Activated T-helper 17 cell treated with anti-CD3 and anti-CD28 coated beads, Interleukin-2, amount 50 U/mL, for 72 hours (primary cell): ENCODE results near the gene LPCAT3. TPM values are rescaled to one million over a fixed set of nuclear protein-coding genes. Genes with fewer than 3 reads are reported as not detected.
A peak's percentile ranks its signal among the peaks of the same experiment; 100 is the strongest.
"Not testable (repeated sequence)": the region's sequence is repeated elsewhere in the genome, so short reads cannot be mapped to it uniquely, and the experiment has no call there.

Experiments used
- ATAC-seq: fragments of 150-1000 bp; cut with Tn5 transposase; replicated peaks from 2 replicates; pipeline ENCODE4 v1.10.0; 2021; ENCODE audit warnings: mild to moderate bottlenecking, moderate library complexity
- H3K27ac Mint-ChIP-seq: one replicate; pipeline ENCODE4 v1.8.0; 2022; ENCODE audit warnings: mixed read lengths
- H3K27me3 Mint-ChIP-seq: one replicate; pipeline ENCODE4 v1.8.0; 2022; ENCODE audit warnings: mixed read lengths
- H3K36me3 Mint-ChIP-seq: one replicate; pipeline ENCODE4 v1.8.0; 2022; ENCODE audit warnings: low read depth, mild to moderate bottlenecking, mixed read lengths
- H3K4me1 Mint-ChIP-seq: one replicate; pipeline ENCODE4 v1.8.0; 2022; ENCODE audit warnings: mixed read lengths
- H3K4me3 Mint-ChIP-seq: one replicate; pipeline ENCODE4 v1.8.0; 2022; ENCODE audit warnings: mild to moderate bottlenecking, mixed read lengths
- H3K9me3 Mint-ChIP-seq: one replicate; pipeline ENCODE4 v1.8.0; 2022; ENCODE audit warnings: mixed read lengths
- total RNA-seq, 2 donors: library from RNA; stranded (reverse); gene quantifications; one replicate each; pipeline ENCODE4 v1.2.3, GENCODE V29; 2022

The LPCAT3 gene
- total RNA-seq, 2 donors from 2014 or later = 13.2 to 34.8 TPM

- not testable (repeated sequence) for H3K9me3 Mint-ChIP-seq, H3K4me1 Mint-ChIP-seq, H3K4me3 Mint-ChIP-seq, H3K36me3 Mint-ChIP-seq, H3K27me3 Mint-ChIP-seq, H3K27ac Mint-ChIP-seq, ATAC-seq
Measured at GRCh38 chr12:7049445-7049951, 31.2 kb upstream of the LPCAT3 start.

- Mint-ChIP-seq H3K27me3 (no peaks in the 10 kb centered on the region), H3K27ac (no peak overlapping the region)
Measured at GRCh38 chr12:7047306-7047705, 29.0 kb upstream of the LPCAT3 start.

GRCh38 chr12:7046383-7047105 is 28.3 kb upstream of the LPCAT3 start:
- no peak for ATAC-seq
- Mint-ChIP-seq H3K36me3 (no peaks in the 10 kb centered on the region), H3K27ac (no peak overlapping the region), H3K4me1 (no peaks in the 10 kb centered on the region), H3K27me3 (no peaks in the 10 kb centered on the region), H3K4me3 (no peak overlapping the region), H3K9me3 (no peaks in the 10 kb centered on the region)

More at GRCh38 chr12:7047306-7047705, 29.0 kb upstream of the LPCAT3 start:
- Mint-ChIP-seq H3K4me1 (no peaks in the 10 kb centered on the region), H3K4me3 (no peak overlapping the region), H3K9me3 (no peaks in the 10 kb centered on the region), H3K36me3 (no peaks in the 10 kb centered on the region)
- no peak for ATAC-seq

- H3K36me3 Mint-ChIP-seq = no peaks in the 10 kb centered on the region
- no peaks in the 10 kb centered on the region for H3K27me3 Mint-ChIP-seq
- no peak for ATAC-seq
- H3K9me3 Mint-ChIP-seq = no peaks in the 10 kb centered on the region
- H3K4me3 Mint-ChIP-seq = no peak overlapping the region
- no peak overlapping the region for H3K27ac Mint-ChIP-seq
- no peaks in the 10 kb centered on the region for H3K4me1 Mint-ChIP-seq
Measured at GRCh38 chr12:7045913-7046312, 27.6 kb upstream of the LPCAT3 start.

- no peaks in the 10 kb centered on the region for H3K9me3 Mint-ChIP-seq
- H3K4me3 Mint-ChIP-seq = no peak overlapping the region
- ATAC-seq = peak; percentile 43
- H3K27me3 Mint-ChIP-seq = no peaks in the 10 kb centered on the region
- H3K36me3 Mint-ChIP-seq = no peaks in the 10 kb centered on the region
- H3K27ac Mint-ChIP-seq = no peak overlapping the region
- H3K4me1 Mint-ChIP-seq = no peaks in the 10 kb centered on the region
Measured at GRCh38 chr12:7042842-7043241, 24.6 kb upstream of the LPCAT3 start.

GRCh38 chr12:7039403-7039802 is 21.1 kb upstream of the LPCAT3 start:
- no peak for ATAC-seq
- Mint-ChIP-seq H3K36me3 (no peaks in the 10 kb centered on the region), H3K9me3 (no peaks in the 10 kb centered on the region), H3K4me1 (no peaks in the 10 kb centered on the region), H3K27me3 (no peaks in the 10 kb centered on the region), H3K27ac (no peak overlapping the region), H3K4me3 (no peak overlapping the region)

- Mint-ChIP-seq H3K27ac (no peak overlapping the region), H3K9me3 (no peaks in the 10 kb centered on the region), H3K36me3 (no peaks in the 10 kb centered on the region), H3K4me3 (no peak overlapping the region), H3K27me3 (no peaks in the 10 kb centered on the region), H3K4me1 (no peaks in the 10 kb centered on the region)
- no peak for ATAC-seq
Measured at GRCh38 chr12:7038591-7038990, 20.3 kb upstream of the LPCAT3 start.

GRCh38 chr12:7037411-7037810 is 19.1 kb upstream of the LPCAT3 start:
- not testable (repeated sequence) for H3K27ac Mint-ChIP-seq, H3K36me3 Mint-ChIP-seq, ATAC-seq, H3K9me3 Mint-ChIP-seq, H3K4me1 Mint-ChIP-seq, H3K4me3 Mint-ChIP-seq, H3K27me3 Mint-ChIP-seq

GRCh38 chr12:7035463-7035862 is 17.2 kb upstream of the LPCAT3 start:
- ATAC-seq = no peak
- Mint-ChIP-seq H3K9me3 (no peaks in the 10 kb centered on the region), H3K27me3 (no peaks in the 10 kb centered on the region), H3K27ac (no peak overlapping the region), H3K4me3 (no peak overlapping the region), H3K36me3 (no peaks in the 10 kb centered on the region), H3K4me1 (no peaks in the 10 kb centered on the region)

GRCh38 chr12:7034464-7034863 is 16.2 kb upstream of the LPCAT3 start:
- no peaks in the 10 kb centered on the region for H3K9me3 Mint-ChIP-seq
- no peak overlapping the region for H3K4me3 Mint-ChIP-seq
- H3K27me3 Mint-ChIP-seq = no peaks in the 10 kb centered on the region
- no peaks in the 10 kb centered on the region for H3K36me3 Mint-ChIP-seq
- ATAC-seq = no peak
- H3K27ac Mint-ChIP-seq = no peak overlapping the region
- H3K4me1 Mint-ChIP-seq = no peaks in the 10 kb centered on the region

GRCh38 chr12:7032990-7033389 is 14.7 kb upstream of the LPCAT3 start:
- H3K27ac Mint-ChIP-seq = no peak overlapping the region
- no peaks in the 10 kb centered on the region for H3K36me3 Mint-ChIP-seq
- ATAC-seq = no peak
- no peaks in the 10 kb centered on the region for H3K27me3 Mint-ChIP-seq
- no peaks in the 10 kb centered on the region for H3K9me3 Mint-ChIP-seq
- H3K4me1 Mint-ChIP-seq = no peaks in the 10 kb centered on the region
- no peak overlapping the region for H3K4me3 Mint-ChIP-seq

- no peaks in the 10 kb centered on the region for H3K9me3 Mint-ChIP-seq
- H3K27me3 Mint-ChIP-seq = no peaks in the 10 kb centered on the region
- H3K36me3 Mint-ChIP-seq = no peaks in the 10 kb centered on the region
- no peak for ATAC-seq
- no peak overlapping the region for H3K27ac Mint-ChIP-seq
- H3K4me1 Mint-ChIP-seq = no peaks in the 10 kb centered on the region
- H3K4me3 Mint-ChIP-seq = no peak overlapping the region
Measured at GRCh38 chr12:7031306-7031705, 13.0 kb upstream of the LPCAT3 start.

- H3K27ac Mint-ChIP-seq = no peak overlapping the region
- no peaks in the 10 kb centered on the region for H3K9me3 Mint-ChIP-seq
- H3K27me3 Mint-ChIP-seq = no peaks in the 10 kb centered on the region
- H3K4me1 Mint-ChIP-seq = no peaks in the 10 kb centered on the region
- no peak for ATAC-seq
- no peaks in the 10 kb centered on the region for H3K36me3 Mint-ChIP-seq
- H3K4me3 Mint-ChIP-seq = no peak overlapping the region
Measured at GRCh38 chr12:7026854-7027253, 8.6 kb upstream of the LPCAT3 start.

GRCh38 chr12:7023114-7023513 is 4.8 kb upstream of the LPCAT3 start:
- no peaks in the 10 kb centered on the region for H3K4me1 Mint-ChIP-seq
- H3K27me3 Mint-ChIP-seq = no peaks in the 10 kb centered on the region
- no peak overlapping the region for H3K27ac Mint-ChIP-seq
- no peaks in the 10 kb centered on the region for H3K36me3 Mint-ChIP-seq
- H3K9me3 Mint-ChIP-seq = no peaks in the 10 kb centered on the region
- no peak overlapping the region for H3K4me3 Mint-ChIP-seq
- ATAC-seq = no peak

GRCh38 chr12:7021956-7022355 is 3.7 kb upstream of the LPCAT3 start:
- H3K4me1 Mint-ChIP-seq = peaks cover 6% of the 10 kb centered on the region
- no peak for ATAC-seq
- H3K4me3 Mint-ChIP-seq = no peak overlapping the region
- no peaks in the 10 kb centered on the region for H3K36me3 Mint-ChIP-seq
- H3K27me3 Mint-ChIP-seq = no peaks in the 10 kb centered on the region
- no peaks in the 10 kb centered on the region for H3K9me3 Mint-ChIP-seq
- H3K27ac Mint-ChIP-seq = no peak overlapping the region
